Forelimb muscle (tissue), 1 donor: Measurements from ENCODE around the gene OXNAD1. TPM values are rescaled to one million over a fixed set of nuclear protein-coding genes. Genes with fewer than 3 reads are reported as not detected.

Source experiments
- DNase-seq: peaks from one replicate; pipeline ENCODE4 v3.0.0-alpha.2; 2013; ENCODE audit warnings: low read depth
- polyA plus RNA-seq: library from polyadenylated mRNA; unstranded; fragments of 120-200 nt; gene quantifications from one replicate; pipeline ENCODE4 v1.2.1, GENCODE V29; 2013; ENCODE audit not compliant: insufficient read length

The OXNAD1 gene
- polyA plus RNA-seq, 1 donor, result 8.8 TPM

GRCh38 chr3:16247282-16248061 lies 17.5 kb upstream of the OXNAD1 start:
- peak; percentile 70 for DNase-seq

GRCh38 chr3:16248556-16248955 lies 16.5 kb upstream of the OXNAD1 start:
- DNase-seq, result no peak

- DNase-seq, result no peak
Observed at GRCh38 chr3:16249336-16249735, 15.7 kb upstream of the OXNAD1 start.

- no peak for DNase-seq
Observed at GRCh38 chr3:16249886-16250285, 15.1 kb upstream of the OXNAD1 start.

GRCh38 chr3:16251316-16252085 lies 13.5 kb upstream of the OXNAD1 start:
- no peak for DNase-seq

GRCh38 chr3:16252243-16252978 lies 12.6 kb upstream of the OXNAD1 start:
- no peak for DNase-seq

GRCh38 chr3:16252988-16253387 lies 12.0 kb upstream of the OXNAD1 start:
- DNase-seq, result no peak

- DNase-seq, result no peak
Observed at GRCh38 chr3:16253601-16254000, 11.4 kb upstream of the OXNAD1 start.

- DNase-seq, result no peak
Observed at GRCh38 chr3:16254916-16255315, 10.1 kb upstream of the OXNAD1 start.

GRCh38 chr3:16255326-16255725 lies 9.7 kb upstream of the OXNAD1 start:
- no peak for DNase-seq

- no peak for DNase-seq
Observed at GRCh38 chr3:16255726-16256125, 9.3 kb upstream of the OXNAD1 start.

- no peak for DNase-seq
Observed at GRCh38 chr3:16257309-16257708, 7.7 kb upstream of the OXNAD1 start.

- DNase-seq, result no peak
Observed at GRCh38 chr3:16258177-16258576, 6.8 kb upstream of the OXNAD1 start.

- no peak for DNase-seq
Observed at GRCh38 chr3:16258866-16259265, 6.1 kb upstream of the OXNAD1 start.

GRCh38 chr3:16260046-16260445 lies 5.0 kb upstream of the OXNAD1 start:
- no peak for DNase-seq

- DNase-seq, result no peak
Observed at GRCh38 chr3:16262174-16262573, 2.8 kb upstream of the OXNAD1 start.

GRCh38 chr3:16264174-16264707 lies 771 bp upstream of the OXNAD1 start:
- no peak for DNase-seq

- DNase-seq, result no peak
Observed at GRCh38 chr3:16265455-16265786, 409 bp downstream of the OXNAD1 start.

- DNase-seq, result no peak
Observed at GRCh38 chr3:16266714-16267113, 1.7 kb downstream of the OXNAD1 start.

- no peak for DNase-seq
Observed at GRCh38 chr3:16270855-16271254, 5.8 kb downstream of the OXNAD1 start.

- DNase-seq, result no peak
Observed at GRCh38 chr3:16272588-16272987, 7.6 kb downstream of the OXNAD1 start.

- no peak for DNase-seq
Observed at GRCh38 chr3:16273867-16274266, 8.9 kb downstream of the OXNAD1 start.
